ENCODE data around the gene FOXM1.
"Not testable (repeated sequence)": the region's sequence is repeated elsewhere in the genome, so short reads cannot be mapped to it uniquely, and the experiment has no call there.

Gene FOXM1

DNA sequence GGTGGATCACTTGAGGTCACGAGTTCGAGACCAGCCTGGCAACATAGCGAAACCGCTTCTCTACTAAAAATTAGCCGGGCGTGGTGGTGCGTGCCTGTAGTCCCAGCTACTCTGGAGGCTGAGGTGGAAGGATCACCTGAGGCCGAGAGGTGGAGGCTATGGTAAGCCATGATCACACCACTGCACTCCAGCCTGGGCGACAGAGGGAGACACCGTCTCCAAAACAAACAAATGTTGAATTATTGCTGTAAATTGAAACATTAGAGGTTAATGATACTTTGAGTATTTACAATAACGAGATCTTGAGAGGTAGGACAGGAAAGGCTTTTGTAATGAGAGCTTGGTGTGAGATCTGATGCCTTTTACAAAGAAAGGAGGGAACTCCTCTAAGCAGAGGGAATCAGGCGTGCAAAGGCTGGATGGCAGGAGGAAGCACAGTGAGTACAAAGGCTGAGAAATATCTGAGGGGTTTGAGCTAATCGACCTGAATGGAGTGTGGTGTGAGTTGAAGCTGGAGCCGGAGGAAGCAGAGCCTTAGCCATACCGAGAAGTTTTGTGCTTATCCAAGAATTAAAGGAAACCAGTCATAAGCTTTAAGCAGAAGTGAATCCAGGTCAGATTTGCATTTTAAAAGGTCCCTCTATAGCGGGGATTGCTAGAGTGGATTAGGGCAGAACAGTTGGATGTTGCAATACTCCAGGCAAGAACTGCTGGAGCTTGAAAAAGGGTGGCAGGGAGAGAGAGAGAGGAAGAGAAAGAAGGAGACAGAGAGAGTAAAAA, 1.2 kb upstream of the FOXM1 start:
- peak; percentile 74 for DNase-seq

DNA sequence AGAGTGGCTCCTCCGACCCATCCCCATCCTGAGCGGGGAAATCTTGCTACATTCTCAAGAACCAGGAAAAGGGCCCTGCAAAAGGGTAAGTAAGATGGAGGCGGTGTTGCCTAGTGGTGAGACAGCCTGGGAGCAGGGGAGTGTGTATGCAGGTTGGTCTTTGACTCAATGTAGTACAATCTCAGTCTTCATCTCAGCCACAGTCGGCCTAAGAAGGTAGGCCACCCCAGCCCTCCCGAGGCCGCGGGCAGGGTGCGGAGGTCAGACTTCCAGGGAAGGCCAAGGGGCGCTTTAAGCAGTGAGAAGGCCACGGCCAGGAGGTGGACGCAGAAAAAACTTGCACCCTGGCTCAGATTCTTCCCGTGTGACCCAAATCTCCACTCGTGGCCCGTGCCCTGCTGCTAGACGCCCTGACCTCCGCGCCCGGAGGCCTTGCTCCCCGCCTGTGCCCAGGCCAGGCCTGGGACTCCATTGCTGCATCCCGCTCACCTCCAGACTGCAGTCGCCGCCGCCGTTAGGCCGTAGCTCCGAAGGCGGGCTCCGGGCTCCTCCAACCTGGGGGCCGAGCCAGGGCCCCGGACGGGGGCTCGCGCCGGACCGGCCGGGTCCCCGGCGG, 435 bp downstream of the FOXM1 start:
- peak; percentile 52 for DNase-seq

GRCh38 chr12:2868986-2869632, 7.9 kb downstream of the FOXM1 start:
- not testable (repeated sequence) for DNase-seq

GRCh38 chr12:2864198-2864597, 12.8 kb downstream of the FOXM1 start:
- no peak for DNase-seq

- DNase-seq: not testable (repeated sequence)
Measured at GRCh38 chr12:2863402-2863801, 13.6 kb downstream of the FOXM1 start.

GRCh38 chr12:2862876-2863275, 14.1 kb downstream of the FOXM1 start:
- no peak for DNase-seq

- no peak for DNase-seq
Measured at GRCh38 chr12:2860170-2860569, 16.8 kb downstream of the FOXM1 start.

GRCh38 chr12:2858944-2859421, 18.0 kb downstream of the FOXM1 start:
- no peak for DNase-seq

GRCh38 chr12:2858334-2858733, 18.6 kb downstream of the FOXM1 start:
- DNase-seq: no peak

DNA sequence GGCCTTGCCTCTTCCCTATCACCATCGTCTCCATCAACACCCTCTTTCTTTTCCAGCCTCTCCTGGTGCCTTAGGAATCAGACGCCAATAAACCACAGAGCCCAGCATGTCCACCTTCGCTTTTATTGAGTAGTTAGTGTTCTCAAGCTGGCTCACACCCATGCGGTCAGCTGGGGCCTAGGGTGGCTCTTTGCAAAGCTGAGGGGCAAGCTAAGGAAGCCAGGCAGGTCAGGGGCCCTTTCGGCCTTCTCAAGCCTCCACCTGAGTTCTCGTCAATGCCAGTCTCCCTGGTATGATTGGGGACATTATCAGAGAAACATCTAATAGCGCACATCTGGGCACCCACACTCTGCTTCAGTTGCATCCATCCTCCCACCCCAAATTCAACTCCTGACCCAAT, 19.4 kb downstream of the FOXM1 start:
- no peak for DNase-seq

DNA sequence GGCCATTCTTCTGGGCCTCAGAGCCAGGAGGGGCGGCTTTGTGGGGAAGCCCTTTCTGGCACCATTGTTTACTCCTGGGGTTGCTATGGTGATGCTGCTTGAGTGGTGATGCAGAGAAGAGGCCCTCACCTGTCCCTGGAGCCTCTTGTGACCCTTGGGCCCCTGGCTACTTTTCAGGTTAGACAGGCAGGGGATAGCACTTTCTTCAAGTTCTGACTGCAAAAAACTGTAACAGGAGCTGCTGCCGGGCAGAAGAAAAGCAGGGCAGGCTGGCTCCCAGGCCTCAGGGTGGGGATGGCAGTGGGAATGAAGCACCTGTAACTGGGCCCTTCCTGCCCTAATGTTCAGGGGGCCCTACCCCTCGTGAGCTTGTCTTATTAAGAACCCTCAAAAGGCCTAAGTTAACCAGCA, 19.9 kb downstream of the FOXM1 start, which contains the start of gene TEX52:
Gene TEX52 (minus strand): TSS at position 19 of the 411 bp plus-strand sequence. CDS start 13 bp downstream, at position 6.
- peak; percentile 78 for DNase-seq

DNA sequence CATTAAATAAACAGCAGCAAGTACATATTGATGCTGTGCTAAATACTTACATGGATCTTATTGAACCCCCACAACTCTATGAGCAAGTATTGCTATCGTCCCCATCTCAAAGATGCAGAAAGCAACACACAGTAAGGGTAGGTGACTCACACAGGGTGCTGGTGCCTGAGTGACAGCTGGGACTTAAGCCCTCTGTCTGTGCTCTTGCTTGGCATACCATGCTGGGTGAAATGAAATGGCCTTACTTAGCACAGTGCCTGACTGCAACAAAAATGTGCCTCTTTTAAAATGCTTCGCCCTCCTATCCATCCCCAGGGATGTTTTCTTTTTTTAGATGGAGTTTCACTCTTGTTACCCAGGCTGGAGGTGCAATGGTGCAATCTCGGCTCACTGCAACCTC, 20.9 kb downstream of the FOXM1 start:
- DNase-seq: no peak

GRCh38 chr12:2855546-2855945, 21.4 kb downstream of the FOXM1 start:
- no peak for DNase-seq

GRCh38 chr12:2854669-2855453, 22.1 kb downstream of the FOXM1 start:
- no peak for DNase-seq

DNA sequence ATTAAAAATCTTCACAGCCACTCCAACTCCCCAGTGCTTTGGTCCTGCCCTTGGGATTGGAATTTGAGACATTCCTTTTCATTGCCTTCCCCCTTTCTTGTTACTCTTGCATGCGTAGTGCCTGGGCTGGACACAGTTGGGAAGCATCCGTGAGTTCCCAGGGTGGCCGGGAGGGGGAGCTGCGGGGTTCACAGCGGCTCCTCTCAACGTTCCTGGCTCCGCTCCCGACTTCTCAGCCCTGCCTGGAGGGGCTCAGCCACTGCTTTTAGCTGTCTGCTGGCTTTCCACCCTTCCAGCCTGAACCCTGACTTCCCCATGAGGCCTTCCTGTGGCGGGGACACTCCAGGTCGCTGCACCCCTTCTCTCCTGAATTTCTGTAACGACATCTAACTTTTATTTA, 23.3 kb downstream of the FOXM1 start:
- peak; percentile 72 for DNase-seq

DNA sequence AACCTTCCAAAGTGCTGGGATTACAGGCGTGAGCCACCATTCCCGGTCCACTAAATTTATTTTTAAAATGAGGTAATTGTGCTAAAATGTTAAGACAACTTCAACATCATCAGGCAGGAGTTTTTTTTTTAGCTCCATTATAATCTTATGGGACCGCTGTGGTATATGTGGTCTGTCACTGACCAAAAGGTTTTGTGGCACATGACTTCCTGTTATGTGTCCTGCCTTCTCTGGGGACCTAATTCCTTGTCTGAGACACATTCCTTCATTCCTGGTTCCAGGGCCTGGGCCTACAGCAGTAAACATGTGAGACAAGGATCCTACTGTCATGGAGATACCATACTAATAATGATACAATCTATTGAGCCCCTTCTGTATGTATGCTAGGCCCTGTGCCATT, 25.0 kb downstream of the FOXM1 start:
- DNase-seq: no peak

GRCh38 chr12:2845280-2845679, 31.7 kb downstream of the FOXM1 start:
- no peak for DNase-seq

DNA sequence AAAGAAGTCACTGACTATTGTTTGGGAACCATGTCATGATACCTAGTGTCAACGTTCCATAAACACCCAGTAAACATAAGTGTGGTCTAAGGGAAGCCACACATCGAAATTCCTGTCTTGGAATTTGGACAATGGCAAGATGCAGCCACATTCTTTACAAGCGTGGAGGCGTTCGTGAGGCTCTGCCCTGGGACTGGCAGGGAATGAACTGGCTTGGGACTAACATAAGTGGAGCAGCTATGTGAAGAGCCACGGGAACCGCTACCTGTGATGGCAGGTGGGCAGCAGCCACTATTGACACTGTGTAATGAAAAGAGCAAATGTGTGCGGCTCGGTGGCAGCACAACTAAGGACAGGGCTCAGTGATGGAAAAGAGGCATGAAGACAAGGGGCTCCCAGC, 32.2 kb downstream of the FOXM1 start:
- DNase-seq: no peak

- no peak for DNase-seq
Measured at GRCh38 chr12:2842948-2843347, 34.0 kb downstream of the FOXM1 start.

DNA sequence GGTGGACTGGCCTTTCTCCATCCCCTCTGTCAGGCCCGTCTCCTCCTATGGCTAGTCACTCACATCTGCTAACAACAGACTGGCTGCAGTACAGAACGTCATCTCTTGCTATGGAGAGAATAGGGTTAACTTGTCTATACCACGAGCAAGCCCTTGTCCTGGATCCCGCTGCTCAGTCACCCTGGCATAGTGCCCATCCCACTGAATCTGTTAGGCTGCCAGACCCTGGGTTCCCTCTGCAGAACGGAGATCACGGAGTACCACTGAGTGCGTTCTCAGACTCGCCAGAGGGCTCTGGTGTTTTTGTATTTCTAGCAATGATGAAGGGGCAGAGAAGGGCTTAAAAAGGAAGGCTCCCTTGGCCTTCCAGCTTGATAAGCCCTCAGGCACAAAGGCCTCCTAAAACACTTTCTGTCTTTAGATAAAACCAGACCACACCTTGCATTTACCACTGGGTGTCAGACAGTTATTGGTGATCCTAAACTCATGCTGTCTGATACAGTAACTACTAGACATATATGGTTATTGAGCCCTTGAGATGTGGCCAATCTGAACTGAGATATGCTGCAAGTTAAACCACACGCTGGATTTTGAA, 35.8 kb downstream of the FOXM1 start:
- DNase-seq: no peak

GRCh38 chr12:2836574-2836973, 40.4 kb downstream of the FOXM1 start:
- no peak for DNase-seq

- DNase-seq: no peak
Measured at GRCh38 chr12:2835691-2836403, 41.1 kb downstream of the FOXM1 start.
